HCEC 1CT (cell line): Measurements from ENCODE around the gene MAN2A2.

Experiments
- DNase-seq: peaks from one replicate; pipeline ENCODE4 v3.0.0-alpha.2; 2017

Gene MAN2A2

GRCh38 chr15:90972133-90972532, 69.0 kb downstream of the MAN2A2 start:
- DNase-seq = no peak
